D721Med (cell line): Measurements from ENCODE around the gene METTL13.

Experiments
- DNase-seq: peaks from one replicate; pipeline ENCODE4 v3.0.0; 2011; ENCODE audit warnings: low spot score; ENCODE audit not compliant: insufficient read length
- FAIRE-seq: peaks from 2 replicates; lab custom pipeline; 2011; peaks lifted over from hg19 to GRCh38; lab: Jason Lieb, UNC
- TF ChIP-seq, protein P1 (sequence below): IDR thresholded peaks from 2 replicates; pipeline ENCODE4 v1.5.1; 2012; ENCODE audit warnings: mild to moderate bottlenecking, control low read depth; ENCODE audit not compliant: insufficient read depth; ENCODE audit errors: missing control alignments

Gene METTL13

DNA sequence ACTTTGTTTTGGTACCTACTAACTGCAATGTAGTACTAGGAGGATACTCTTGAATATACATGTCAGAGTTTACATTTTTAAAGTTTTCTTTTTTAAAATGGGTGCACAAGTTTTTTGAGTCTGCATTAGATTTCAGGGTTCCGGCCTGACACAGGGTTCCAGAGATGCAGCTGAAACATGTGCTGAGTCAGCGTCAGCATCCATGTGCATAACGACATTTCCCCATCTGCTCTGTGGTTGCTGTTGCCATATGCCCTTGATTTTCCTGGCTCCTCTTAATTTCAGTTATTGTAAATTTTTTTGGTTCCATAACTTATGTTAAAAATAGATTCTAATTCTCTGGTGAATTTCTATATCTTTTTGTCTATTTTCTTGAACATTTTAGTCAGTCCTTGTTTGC lies 12.3 kb upstream of the METTL13 start:
- no peak for FAIRE-seq
- no peak for DNase-seq
- TF ChIP-seq, protein P1, sequence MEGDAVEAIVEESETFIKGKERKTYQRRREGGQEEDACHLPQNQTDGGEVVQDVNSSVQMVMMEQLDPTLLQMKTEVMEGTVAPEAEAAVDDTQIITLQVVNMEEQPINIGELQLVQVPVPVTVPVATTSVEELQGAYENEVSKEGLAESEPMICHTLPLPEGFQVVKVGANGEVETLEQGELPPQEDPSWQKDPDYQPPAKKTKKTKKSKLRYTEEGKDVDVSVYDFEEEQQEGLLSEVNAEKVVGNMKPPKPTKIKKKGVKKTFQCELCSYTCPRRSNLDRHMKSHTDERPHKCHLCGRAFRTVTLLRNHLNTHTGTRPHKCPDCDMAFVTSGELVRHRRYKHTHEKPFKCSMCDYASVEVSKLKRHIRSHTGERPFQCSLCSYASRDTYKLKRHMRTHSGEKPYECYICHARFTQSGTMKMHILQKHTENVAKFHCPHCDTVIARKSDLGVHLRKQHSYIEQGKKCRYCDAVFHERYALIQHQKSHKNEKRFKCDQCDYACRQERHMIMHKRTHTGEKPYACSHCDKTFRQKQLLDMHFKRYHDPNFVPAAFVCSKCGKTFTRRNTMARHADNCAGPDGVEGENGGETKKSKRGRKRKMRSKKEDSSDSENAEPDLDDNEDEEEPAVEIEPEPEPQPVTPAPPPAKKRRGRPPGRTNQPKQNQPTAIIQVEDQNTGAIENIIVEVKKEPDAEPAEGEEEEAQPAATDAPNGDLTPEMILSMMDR, result no peak

DNA sequence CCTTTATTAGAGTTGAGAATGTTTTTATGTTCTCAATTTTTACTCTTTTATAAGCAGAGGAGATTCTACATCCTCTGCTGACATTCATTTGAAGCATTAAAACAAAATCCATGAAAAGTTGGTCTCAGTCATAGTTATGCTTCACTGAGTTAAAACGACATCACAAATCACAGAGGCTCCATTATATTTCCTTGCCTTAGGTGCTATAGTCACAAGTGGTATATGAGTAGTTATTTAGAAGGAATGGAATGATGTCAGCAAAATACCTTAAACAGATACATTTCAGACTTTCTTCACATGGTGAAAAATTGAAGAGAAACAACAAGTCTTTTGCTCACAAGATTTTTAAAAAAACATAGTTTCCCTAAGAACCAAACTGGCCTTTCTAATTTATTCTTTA lies 11.7 kb upstream of the METTL13 start:
- TF ChIP-seq, protein P1, result no peak
- FAIRE-seq (peak; percentile 48), DNase-seq (no peak)

DNA sequence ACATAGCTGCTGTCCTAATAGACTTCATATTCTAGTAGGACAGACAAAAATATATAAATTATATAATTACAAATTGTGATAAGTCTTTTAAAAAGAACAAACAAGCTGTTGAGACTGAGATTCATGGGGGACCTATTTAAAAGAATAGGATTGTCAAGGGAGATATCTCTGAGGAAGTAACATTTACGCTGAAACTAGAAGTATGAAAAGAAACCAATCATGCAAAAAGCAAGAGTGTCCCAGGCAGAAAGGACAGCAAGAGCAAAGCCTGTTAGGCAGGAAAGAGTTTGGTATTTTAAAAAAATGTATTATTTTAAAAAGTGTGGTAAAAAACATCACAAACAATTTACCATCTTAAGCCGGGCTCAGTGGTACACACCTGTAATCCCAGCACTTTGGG lies 9.1 kb upstream of the METTL13 start:
- TF ChIP-seq, protein P1, result no peak
- FAIRE-seq (no peak), DNase-seq (no peak)

DNA sequence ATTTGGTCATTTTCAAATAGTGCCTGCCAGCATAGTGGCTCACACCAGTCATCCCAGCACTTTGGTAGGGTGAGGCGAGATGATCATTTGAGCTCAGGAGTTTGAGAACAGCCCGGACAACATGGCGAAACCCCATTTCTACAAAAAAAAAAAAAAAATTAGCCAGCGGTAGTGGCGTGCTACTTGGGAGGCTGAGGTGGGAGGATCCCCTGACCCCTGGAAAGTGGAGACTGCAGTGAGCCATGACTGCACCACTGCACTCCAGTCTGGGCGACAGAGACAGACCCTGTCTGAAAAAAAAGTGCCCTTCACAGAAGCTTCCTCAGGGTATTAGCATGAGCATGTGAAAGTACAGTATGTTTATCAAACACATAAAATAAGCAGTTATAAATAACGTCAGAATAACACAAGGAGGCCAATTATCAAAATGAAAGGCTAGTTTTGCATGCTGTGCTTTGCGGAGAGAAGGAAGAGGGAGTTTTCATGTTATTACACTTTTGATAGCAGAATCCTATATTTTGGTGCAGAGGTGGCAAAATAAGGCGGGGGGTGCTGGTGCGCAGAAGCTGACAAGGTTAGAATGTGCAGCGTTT lies 781 bp upstream of the METTL13 start:
- FAIRE-seq, result no peak
- TF ChIP-seq, protein P1, result no peak

GRCh38 chr1:171783816-171784530 lies 2.5 kb downstream of the METTL13 start:
- TF ChIP-seq, protein P1, result no peak
- FAIRE-seq (no peak), DNase-seq (no peak)

More for the DNA sequence above, 781 bp upstream of the METTL13 start:
- DNase-seq, result no peak

GRCh38 chr1:171784784-171785183 lies 3.3 kb downstream of the METTL13 start:
- no peak for FAIRE-seq

More at GRCh38 chr1:171784784-171785183, 3.3 kb downstream of the METTL13 start:
- DNase-seq, result no peak
- TF ChIP-seq, protein P1, result no peak
